ENCODE measurements around the gene TOPAZ1.

The TOPAZ1 gene

DNA sequence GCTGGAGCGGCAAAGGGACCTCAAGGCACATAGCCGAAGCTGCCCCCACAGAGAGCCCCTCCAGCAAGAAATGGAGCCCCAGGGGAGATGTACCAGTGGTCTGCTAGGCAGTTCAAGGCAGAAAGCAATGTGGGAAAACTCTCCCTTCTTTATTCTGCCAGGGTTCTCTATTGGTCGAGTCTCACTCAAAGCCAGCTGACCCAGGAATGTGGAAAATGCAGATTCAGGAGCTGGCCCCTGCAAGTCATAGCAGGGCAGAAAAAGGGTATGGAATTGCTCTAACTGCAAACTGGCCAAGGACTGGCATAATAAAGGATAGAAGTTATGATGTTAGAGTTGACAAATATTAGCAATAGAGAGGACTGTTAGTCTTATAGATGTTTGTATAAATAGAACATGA, 4.0 kb upstream of the TOPAZ1 start:
- H3K4me3 ChIP-seq (ENCODE audit: insufficient read depth, low read length, poor library complexity, severe bottlenecking) = no peak overlapping the region
- H3K9me2 ChIP-seq (replicated peaks; ENCODE audit: insufficient read depth, low read length) = no peaks in the 10 kb centered on the region
- H2AFZ ChIP-seq (ENCODE audit: low read depth, low read length, severe bottlenecking) = no peak overlapping the region
- no peak overlapping the region for H3K4me2 ChIP-seq (ENCODE audit: low read depth, low read length, poor library complexity, severe bottlenecking)
- H3F3A ChIP-seq (ENCODE audit: insufficient read depth) = no peaks in the 10 kb centered on the region
- TF ChIP-seq, protein P1, sequence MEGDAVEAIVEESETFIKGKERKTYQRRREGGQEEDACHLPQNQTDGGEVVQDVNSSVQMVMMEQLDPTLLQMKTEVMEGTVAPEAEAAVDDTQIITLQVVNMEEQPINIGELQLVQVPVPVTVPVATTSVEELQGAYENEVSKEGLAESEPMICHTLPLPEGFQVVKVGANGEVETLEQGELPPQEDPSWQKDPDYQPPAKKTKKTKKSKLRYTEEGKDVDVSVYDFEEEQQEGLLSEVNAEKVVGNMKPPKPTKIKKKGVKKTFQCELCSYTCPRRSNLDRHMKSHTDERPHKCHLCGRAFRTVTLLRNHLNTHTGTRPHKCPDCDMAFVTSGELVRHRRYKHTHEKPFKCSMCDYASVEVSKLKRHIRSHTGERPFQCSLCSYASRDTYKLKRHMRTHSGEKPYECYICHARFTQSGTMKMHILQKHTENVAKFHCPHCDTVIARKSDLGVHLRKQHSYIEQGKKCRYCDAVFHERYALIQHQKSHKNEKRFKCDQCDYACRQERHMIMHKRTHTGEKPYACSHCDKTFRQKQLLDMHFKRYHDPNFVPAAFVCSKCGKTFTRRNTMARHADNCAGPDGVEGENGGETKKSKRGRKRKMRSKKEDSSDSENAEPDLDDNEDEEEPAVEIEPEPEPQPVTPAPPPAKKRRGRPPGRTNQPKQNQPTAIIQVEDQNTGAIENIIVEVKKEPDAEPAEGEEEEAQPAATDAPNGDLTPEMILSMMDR (IDR thresholded peaks at IDR 0.05; ENCODE audit: insufficient read depth, low read length, poor library complexity, severe bottlenecking) = no peak
- H3K36me3 ChIP-seq (ENCODE audit: low read length) = no peaks in the 10 kb centered on the region
- H4K20me1 ChIP-seq (ENCODE audit: low read depth, low read length) = no peaks in the 10 kb centered on the region
- H3K9ac ChIP-seq (ENCODE audit: low read length) = no peak overlapping the region
- H3K27me3 ChIP-seq (ENCODE audit: low read length) = no peaks in the 10 kb centered on the region
- no peaks in the 10 kb centered on the region for H3K9me3 ChIP-seq (ENCODE audit: insufficient read depth, low read length)
- H3K27ac ChIP-seq (ENCODE audit: low read depth, low read length) = no peak overlapping the region
- H3K79me2 ChIP-seq (ENCODE audit: insufficient read depth, low read length) = no peaks in the 10 kb centered on the region

DNA sequence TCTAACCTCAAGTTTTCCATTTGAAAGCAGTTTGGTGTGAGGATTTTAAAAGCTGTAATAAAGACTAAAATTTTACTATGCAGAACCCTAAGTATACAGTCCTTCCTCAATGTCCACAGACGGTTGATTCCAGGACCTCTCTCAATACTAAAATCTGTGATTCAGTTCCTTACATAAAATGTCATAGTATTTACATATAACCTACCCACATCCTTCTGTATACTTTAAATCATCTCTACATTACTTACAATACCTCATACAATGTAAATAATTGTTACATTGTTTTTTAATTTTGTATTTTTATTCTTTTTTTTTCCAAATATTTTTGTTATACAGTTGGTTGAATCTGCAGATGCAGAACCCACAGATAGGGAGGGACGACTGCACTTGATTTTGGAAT, 2.8 kb upstream of the TOPAZ1 start:
- Histone ChIP-seq H3K36me3 (ENCODE audit: low read length) (no peaks in the 10 kb centered on the region), H3K9me3 (ENCODE audit: insufficient read depth, low read length) (no peaks in the 10 kb centered on the region), H3K9me2 (replicated peaks; ENCODE audit: insufficient read depth, low read length) (no peaks in the 10 kb centered on the region), H3K79me2 (ENCODE audit: insufficient read depth, low read length) (no peaks in the 10 kb centered on the region), H3K4me2 (ENCODE audit: low read depth, low read length, poor library complexity, severe bottlenecking) (no peak overlapping the region), H2AFZ (ENCODE audit: low read depth, low read length, severe bottlenecking) (no peak overlapping the region), H3K27ac (ENCODE audit: low read depth, low read length) (no peak overlapping the region), H3K27me3 (ENCODE audit: low read length) (no peaks in the 10 kb centered on the region), H3K9ac (ENCODE audit: low read length) (no peak overlapping the region), H4K20me1 (ENCODE audit: low read depth, low read length) (no peaks in the 10 kb centered on the region), H3F3A (ENCODE audit: insufficient read depth) (no peaks in the 10 kb centered on the region), H3K4me3 (ENCODE audit: insufficient read depth, low read length, poor library complexity, severe bottlenecking) (no peak overlapping the region)
- no peak for TF ChIP-seq EZH2phosphoT487 (conservative IDR thresholded peaks at IDR 0.05; ENCODE audit: low read length)
- TF ChIP-seq, protein P1 (IDR thresholded peaks at IDR 0.05; ENCODE audit: insufficient read depth, low read length, poor library complexity, severe bottlenecking) = no peak

DNA sequence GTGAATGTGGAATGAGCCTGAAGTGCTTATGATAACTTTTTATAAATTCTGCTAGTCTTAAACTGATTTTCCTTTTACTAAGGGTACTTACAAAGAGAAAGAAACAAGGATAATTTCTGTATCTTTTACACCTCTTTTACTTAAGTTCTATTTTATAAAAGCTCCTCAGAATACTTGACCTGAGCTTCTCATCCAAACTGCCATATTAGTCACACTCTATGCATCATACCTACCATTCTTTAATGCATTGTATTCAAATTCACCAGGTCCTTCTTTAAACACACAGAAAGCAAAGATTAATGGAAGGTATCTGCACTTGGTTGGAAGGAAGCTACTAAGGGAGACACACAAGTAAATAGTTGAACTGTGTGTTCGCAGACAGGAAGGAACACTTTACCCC, 1.6 kb upstream of the TOPAZ1 start:
- no peaks in the 10 kb centered on the region for H3K9me2 ChIP-seq (replicated peaks; ENCODE audit: insufficient read depth, low read length)
- H3K79me2 ChIP-seq (ENCODE audit: insufficient read depth, low read length) = no peaks in the 10 kb centered on the region
- TF ChIP-seq EZH2phosphoT487 (conservative IDR thresholded peaks at IDR 0.05; ENCODE audit: low read length) = no peak
- TF ChIP-seq, protein P1 (IDR thresholded peaks at IDR 0.05; ENCODE audit: insufficient read depth, low read length, poor library complexity, severe bottlenecking) = no peak
- H3K9ac ChIP-seq (ENCODE audit: low read length) = no peak overlapping the region
- no peaks in the 10 kb centered on the region for H4K20me1 ChIP-seq (ENCODE audit: low read depth, low read length)
- H3F3A ChIP-seq (ENCODE audit: insufficient read depth) = no peaks in the 10 kb centered on the region
- no peak overlapping the region for H3K27ac ChIP-seq (ENCODE audit: low read depth, low read length)
- no peak overlapping the region for H2AFZ ChIP-seq (ENCODE audit: low read depth, low read length, severe bottlenecking)
- no peaks in the 10 kb centered on the region for H3K27me3 ChIP-seq (ENCODE audit: low read length)
- H3K4me3 ChIP-seq (ENCODE audit: insufficient read depth, low read length, poor library complexity, severe bottlenecking) = no peak overlapping the region
- no peak overlapping the region for H3K4me2 ChIP-seq (ENCODE audit: low read depth, low read length, poor library complexity, severe bottlenecking)
- H3K36me3 ChIP-seq (ENCODE audit: low read length) = no peaks in the 10 kb centered on the region
- H3K9me3 ChIP-seq (ENCODE audit: insufficient read depth, low read length) = no peaks in the 10 kb centered on the region

DNA sequence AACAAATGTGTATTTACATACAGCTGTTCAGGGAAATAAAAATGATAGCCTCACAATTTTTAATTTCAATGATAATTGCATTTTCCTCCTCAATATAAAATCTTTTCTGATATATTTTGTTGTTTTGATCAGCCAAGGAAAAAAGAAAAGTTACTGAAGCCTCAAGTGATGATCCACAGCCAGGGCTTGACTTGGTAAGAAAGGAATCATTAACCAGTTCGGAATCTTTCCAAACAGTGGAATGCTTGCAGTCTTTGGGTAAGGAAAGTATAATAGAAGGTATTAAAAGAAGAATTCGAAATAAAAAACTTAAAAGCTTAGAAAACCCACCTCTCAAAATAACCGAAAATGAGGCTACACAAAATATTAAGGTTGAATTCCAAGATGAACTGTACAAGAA, 1.0 kb downstream of the TOPAZ1 start:
- Histone ChIP-seq H3K9ac (ENCODE audit: low read length) (no peak overlapping the region), H3K79me2 (ENCODE audit: insufficient read depth, low read length) (no peaks in the 10 kb centered on the region), H3K27me3 (ENCODE audit: low read length) (no peaks in the 10 kb centered on the region), H3K36me3 (ENCODE audit: low read length) (no peaks in the 10 kb centered on the region), H3K9me3 (ENCODE audit: insufficient read depth, low read length) (no peaks in the 10 kb centered on the region), H2AFZ (ENCODE audit: low read depth, low read length, severe bottlenecking) (no peak overlapping the region), H3K27ac (ENCODE audit: low read depth, low read length) (no peak overlapping the region), H3K4me3 (ENCODE audit: insufficient read depth, low read length, poor library complexity, severe bottlenecking) (no peak overlapping the region), H3K4me2 (ENCODE audit: low read depth, low read length, poor library complexity, severe bottlenecking) (no peak overlapping the region), H3F3A (ENCODE audit: insufficient read depth) (no peaks in the 10 kb centered on the region), H4K20me1 (ENCODE audit: low read depth, low read length) (no peaks in the 10 kb centered on the region), H3K9me2 (replicated peaks; ENCODE audit: insufficient read depth, low read length) (no peaks in the 10 kb centered on the region)
- TF ChIP-seq, protein P1 (IDR thresholded peaks at IDR 0.05; ENCODE audit: insufficient read depth, low read length, poor library complexity, severe bottlenecking) = no peak
- TF ChIP-seq EZH2phosphoT487 (conservative IDR thresholded peaks at IDR 0.05; ENCODE audit: low read length) = no peak

Measured in SU-DHL-6 (cell line).